OCI-LY3 (cell line): ENCODE results near the gene KCNK18.

Experiments
- H2AFZ ChIP-seq: fragments of 200-600, 300-600 bp; shearing (Covaris generic); 2 replicates; pipeline ENCODE4 v1.6.0; 2014; ENCODE audit warnings: antibody characterized with exemption, low read depth, low read length
- H3K27ac ChIP-seq: fragments of 200-600, 300-600 bp; sonication (generic); 2 replicates; pipeline ENCODE4 v1.5.1; 2014; ENCODE audit warnings: mild to moderate bottlenecking, low read length, moderate library complexity, mixed read lengths
- H3K27me3 ChIP-seq: fragments of 200-600, 300-600 bp; sonication (generic); 2 replicates; pipeline ENCODE4 v1.6.1; 2014; ENCODE audit warnings: low read depth, low read length, mixed read lengths
- H3K36me3 ChIP-seq: fragments of 200-600, 300-600 bp; sonication (generic); replicated peaks from 2 replicates; pipeline ENCODE3; 2014; ENCODE audit warnings: low read depth, low read length, mixed read lengths
- H3K4me1 ChIP-seq: fragments of 300-600, 200-600 bp; sonication (generic); 2 replicates; pipeline ENCODE4 v1.6.1; 2014; ENCODE audit warnings: low read length, mixed read lengths
- H3K4me2 ChIP-seq: fragments of 200-600, 300-600 bp; sonication (generic); 2 replicates; pipeline ENCODE4 v1.6.1; 2014; ENCODE audit warnings: low read length, mixed read lengths
- H3K4me3 ChIP-seq: fragments of 300-600, 200-600 bp; sonication (generic); 2 replicates; pipeline ENCODE4 v1.5.1; 2014; ENCODE audit warnings: antibody characterized with exemption, mild to moderate bottlenecking, low read length, moderate library complexity
- H3K79me2 ChIP-seq: fragments of 300-600, 200-600 bp; shearing (Covaris generic); 2 replicates; pipeline ENCODE4 v1.6.1; 2014; ENCODE audit warnings: mild to moderate bottlenecking, low read length, mixed read lengths
- H3K9ac ChIP-seq: fragments of 300-600, 200-600 bp; shearing (Covaris generic); 2 replicates; pipeline ENCODE4 v1.6.0; 2014; ENCODE audit warnings: mild to moderate bottlenecking, low read length, moderate library complexity
- H3K9me3 ChIP-seq: fragments of 200-600, 300-600 bp; shearing (Covaris generic); 2 replicates; pipeline ENCODE4 v1.6.1; 2014; ENCODE audit warnings: low read length, mixed read lengths; ENCODE audit not compliant: insufficient read depth
- H4K20me1 ChIP-seq: fragments of 200-600, 300-600 bp; sonication (generic); 2 replicates; pipeline ENCODE4 v1.6.1; 2016; ENCODE audit warnings: low read length, mixed read lengths; ENCODE audit not compliant: insufficient read depth
- EZH2phosphoT487 ChIP-seq: fragments of 200-600 bp; shearing (Covaris generic); IDR thresholded peaks from 2 replicates; pipeline ENCODE4 v1.6.1; 2018; ENCODE audit warnings: antibody characterized with exemption, mixed run types, low read depth
- TF ChIP-seq, protein P1 (sequence below): fragments of 200-600, 300-600 bp; sonication (generic); IDR thresholded peaks from 2 replicates; pipeline ENCODE4 v1.5.1; 2014; ENCODE audit warnings: antibody characterized with exemption, low read length, low read depth

The KCNK18 gene

DNA sequence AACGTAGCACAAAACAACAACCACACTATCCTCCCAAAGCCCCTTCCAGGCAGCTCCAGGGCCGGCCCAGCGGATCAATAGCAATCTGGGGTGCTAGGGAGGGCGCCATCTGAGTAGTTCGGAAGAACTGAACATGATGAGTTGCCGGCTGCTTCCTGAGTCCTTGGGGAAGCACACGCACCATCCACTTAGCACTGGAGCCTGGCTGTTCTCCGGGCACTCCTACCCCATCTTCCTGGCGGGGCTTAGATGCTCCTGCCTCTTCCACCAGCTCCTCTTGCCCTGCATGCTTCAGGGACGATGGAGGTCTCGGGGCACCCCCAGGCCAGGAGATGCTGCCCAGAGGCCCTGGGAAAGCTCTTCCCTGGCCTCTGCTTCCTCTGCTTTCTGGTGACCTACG, at the start of gene KCNK18:
Gene KCNK18, plus strand, starts transcription at position 301 of the 400 bp plus-strand sequence. Its CDS starts 0 bp downstream, at position 301.
- TF ChIP-seq, protein P1, sequence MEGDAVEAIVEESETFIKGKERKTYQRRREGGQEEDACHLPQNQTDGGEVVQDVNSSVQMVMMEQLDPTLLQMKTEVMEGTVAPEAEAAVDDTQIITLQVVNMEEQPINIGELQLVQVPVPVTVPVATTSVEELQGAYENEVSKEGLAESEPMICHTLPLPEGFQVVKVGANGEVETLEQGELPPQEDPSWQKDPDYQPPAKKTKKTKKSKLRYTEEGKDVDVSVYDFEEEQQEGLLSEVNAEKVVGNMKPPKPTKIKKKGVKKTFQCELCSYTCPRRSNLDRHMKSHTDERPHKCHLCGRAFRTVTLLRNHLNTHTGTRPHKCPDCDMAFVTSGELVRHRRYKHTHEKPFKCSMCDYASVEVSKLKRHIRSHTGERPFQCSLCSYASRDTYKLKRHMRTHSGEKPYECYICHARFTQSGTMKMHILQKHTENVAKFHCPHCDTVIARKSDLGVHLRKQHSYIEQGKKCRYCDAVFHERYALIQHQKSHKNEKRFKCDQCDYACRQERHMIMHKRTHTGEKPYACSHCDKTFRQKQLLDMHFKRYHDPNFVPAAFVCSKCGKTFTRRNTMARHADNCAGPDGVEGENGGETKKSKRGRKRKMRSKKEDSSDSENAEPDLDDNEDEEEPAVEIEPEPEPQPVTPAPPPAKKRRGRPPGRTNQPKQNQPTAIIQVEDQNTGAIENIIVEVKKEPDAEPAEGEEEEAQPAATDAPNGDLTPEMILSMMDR, result no peak
- no peak for TF ChIP-seq EZH2phosphoT487
- Histone ChIP-seq H3K9ac (no peak within 1 kb of the TSS), H3K27ac (no peak within 1 kb of the TSS), H3K4me2 (no peak within 1 kb of the TSS), H3K36me3 (no peaks in the 10 kb centered on the region), H3K4me1 (no peaks in the 10 kb centered on the region), H2AFZ (no peak within 1 kb of the TSS), H3K79me2 (no peaks in the 10 kb centered on the region), H3K9me3 (no peaks in the 10 kb centered on the region), H3K27me3 (no peaks in the 10 kb centered on the region), H3K4me3 (no peak within 1 kb of the TSS), H4K20me1 (no peaks in the 10 kb centered on the region)

DNA sequence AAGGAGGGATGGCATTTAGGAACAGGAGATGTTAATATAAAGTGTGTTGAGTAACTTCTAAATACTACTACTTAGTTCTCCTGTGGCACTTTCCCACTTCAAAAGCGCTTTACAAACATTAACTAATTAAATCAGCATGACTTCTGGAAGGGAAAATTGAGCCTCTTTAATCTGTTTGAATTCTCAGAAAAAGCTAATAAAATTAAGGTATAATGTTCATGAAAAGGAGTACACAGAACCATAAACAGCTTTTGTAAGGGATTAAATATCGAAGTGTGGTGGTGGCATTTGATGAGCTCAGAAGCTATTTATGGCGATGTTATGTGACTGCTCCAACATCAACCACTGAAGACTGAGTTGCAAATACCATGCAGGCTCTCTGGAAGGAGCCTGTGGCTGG, 49.0 kb upstream of the KCNK18 start:
- Histone ChIP-seq H3K79me2 (no peaks in the 10 kb centered on the region), H3K9ac (no peak overlapping the region), H3K4me1 (no peaks in the 10 kb centered on the region), H3K9me3 (no peaks in the 10 kb centered on the region), H2AFZ (no peak overlapping the region), H3K4me3 (no peak overlapping the region), H3K27ac (no peak overlapping the region), H3K27me3 (no peaks in the 10 kb centered on the region; the same call in 1 of the 2 replicates), H3K36me3 (no peaks in the 10 kb centered on the region), H4K20me1 (no peaks in the 10 kb centered on the region), H3K4me2 (no peak overlapping the region)
- TF ChIP-seq EZH2phosphoT487, result no peak
- TF ChIP-seq, protein P1, result no peak

DNA sequence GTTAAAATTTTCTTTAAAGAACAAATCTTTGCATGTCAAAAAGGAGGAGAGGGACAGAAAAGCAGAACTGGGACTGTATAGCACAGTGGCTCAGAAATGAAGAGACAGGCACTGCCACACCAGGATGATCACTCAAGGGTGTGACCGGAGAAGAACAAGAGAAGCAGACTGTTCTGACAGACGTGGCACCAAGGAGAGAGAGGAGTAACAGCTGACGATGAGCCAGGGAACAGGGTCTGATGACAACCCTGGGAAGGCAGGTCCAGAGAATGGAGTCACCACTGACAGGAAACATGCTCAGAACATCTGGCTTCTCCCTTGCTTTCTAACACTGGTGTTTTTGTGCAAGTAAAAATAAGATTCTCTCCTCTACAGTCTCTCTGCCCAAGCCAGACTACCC, 44.6 kb upstream of the KCNK18 start:
- no peak overlapping the region for H3K4me3 ChIP-seq
- H3K36me3 ChIP-seq, result no peaks in the 10 kb centered on the region
- H3K27me3 ChIP-seq, result no peaks in the 10 kb centered on the region
- no peak overlapping the region for H3K27ac ChIP-seq
- H3K4me1 ChIP-seq, result no peaks in the 10 kb centered on the region
- H3K9me3 ChIP-seq, result no peaks in the 10 kb centered on the region
- no peak overlapping the region for H2AFZ ChIP-seq
- H4K20me1 ChIP-seq, result no peaks in the 10 kb centered on the region
- no peak overlapping the region for H3K4me2 ChIP-seq
- no peak for TF ChIP-seq EZH2phosphoT487
- TF ChIP-seq, protein P1, result no peak
- H3K79me2 ChIP-seq, result no peaks in the 10 kb centered on the region
- H3K9ac ChIP-seq, result no peak overlapping the region

DNA sequence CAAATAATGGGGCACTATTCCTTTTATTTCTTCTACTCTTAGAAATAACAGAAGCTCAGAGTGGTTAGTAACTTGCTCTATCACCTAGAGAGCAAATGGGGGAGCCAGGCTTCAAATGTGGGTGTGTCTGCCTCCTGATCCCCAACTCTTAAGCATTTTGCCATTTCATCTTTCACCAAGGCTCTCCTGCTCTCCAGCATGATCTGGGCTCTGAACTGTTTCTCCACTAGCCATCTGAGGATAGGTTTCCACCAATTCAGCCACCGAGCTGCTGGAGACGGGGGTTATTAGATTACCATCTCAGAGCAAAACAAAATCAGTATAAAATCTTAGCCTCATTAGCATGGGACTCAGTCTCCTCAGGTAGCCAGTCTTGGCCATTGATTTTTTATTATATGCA, 39.0 kb upstream of the KCNK18 start:
- no peaks in the 10 kb centered on the region for H3K9me3 ChIP-seq
- H2AFZ ChIP-seq, result no peak overlapping the region
- H3K27ac ChIP-seq, result no peak overlapping the region
- H3K4me3 ChIP-seq, result no peak overlapping the region
- no peaks in the 10 kb centered on the region for H3K79me2 ChIP-seq
- TF ChIP-seq, protein P1, result no peak
- no peak for TF ChIP-seq EZH2phosphoT487
- H3K36me3 ChIP-seq, result no peaks in the 10 kb centered on the region
- no peaks in the 10 kb centered on the region for H3K4me1 ChIP-seq
- H3K9ac ChIP-seq, result no peak overlapping the region
- no peaks in the 10 kb centered on the region for H4K20me1 ChIP-seq
- H3K27me3 ChIP-seq, result no peaks in the 10 kb centered on the region
- no peak overlapping the region for H3K4me2 ChIP-seq
